HG02840 (cell line): Measurements from ENCODE around the gene GGA1.
A peak's percentile ranks its signal among the peaks of the same experiment; 100 is the strongest.
"Not testable (repeated sequence)": the region's sequence is repeated elsewhere in the genome, so short reads cannot be mapped to it uniquely, and the experiment has no call there.

Experiments used
- ATAC-seq: cut with Tn5 transposase; IDR thresholded peaks from one replicate; pipeline ENCODE4 v1.9.1; 2021; ENCODE audit warnings: mild to moderate bottlenecking, moderate library complexity, moderate number of reproducible peaks; ENCODE audit not compliant: unreplicated experiment, low FRiP score

Gene GGA1

GRCh38 chr22:37643225-37643847 is 34.7 kb downstream of the GGA1 start:
- no peak for ATAC-seq

- ATAC-seq, result no peak
Measured at GRCh38 chr22:37647317-37647716, 38.7 kb downstream of the GGA1 start.

- no peak for ATAC-seq
Measured at GRCh38 chr22:37647928-37648327, 39.3 kb downstream of the GGA1 start.

- ATAC-seq, result no peak
Measured at GRCh38 chr22:37650463-37651136, 42.0 kb downstream of the GGA1 start.

GRCh38 chr22:37654563-37655251 is 46.1 kb downstream of the GGA1 start:
- ATAC-seq, result no peak

- no peak for ATAC-seq
Measured at GRCh38 chr22:37655252-37655563, 46.6 kb downstream of the GGA1 start.

GRCh38 chr22:37656583-37656982 is 47.9 kb downstream of the GGA1 start:
- ATAC-seq, result not testable (repeated sequence)

- ATAC-seq, result no peak
Measured at GRCh38 chr22:37657590-37658132, 49.0 kb downstream of the GGA1 start.

- ATAC-seq, result peak; percentile 80
Measured at GRCh38 chr22:37658133-37659065, 49.8 kb downstream of the GGA1 start, which contains the start of gene PDXP. Gene PDXP, plus strand, starts transcription at chr22:37658723. Its CDS starts 60 bp downstream, at chr22:37658783.

GRCh38 chr22:37659066-37659896 is 50.6 kb downstream of the GGA1 start:
- ATAC-seq, result peak; percentile 11

- no peak for ATAC-seq
Measured at GRCh38 chr22:37659897-37660708, 51.5 kb downstream of the GGA1 start.

- no peak for ATAC-seq
Measured at GRCh38 chr22:37660709-37661045, 52.0 kb downstream of the GGA1 start.

- ATAC-seq, result no peak
Measured at GRCh38 chr22:37661160-37661924, 52.7 kb downstream of the GGA1 start.

- no peak for ATAC-seq
Measured at GRCh38 chr22:37662039-37662438, 53.4 kb downstream of the GGA1 start.

- ATAC-seq, result no peak
Measured at GRCh38 chr22:37663521-37664140, 55.0 kb downstream of the GGA1 start.

- ATAC-seq, result no peak
Measured at GRCh38 chr22:37664249-37665101, 55.8 kb downstream of the GGA1 start.

- ATAC-seq, result no peak
Measured at GRCh38 chr22:37665487-37665886, 56.9 kb downstream of the GGA1 start.
